Activated B cell treated with CpG ODN at 0.5 μM for 24 hours (primary cell): ENCODE results near the gene ABHD12. TPM values are rescaled to one million over a fixed set of nuclear protein-coding genes. Genes with fewer than 3 reads are reported as not detected.

Experiments used
- ATAC-seq: fragments of 200-7000 bp; cut with Tn5 transposase; one replicate; pipeline ENCODE4 v1.10.0; 2021; ENCODE audit warnings: low read depth, mild to moderate bottlenecking, moderate library complexity
- CTCF ChIA-PET: fragments of 350-600 bp; sonication (Branson Sonifier 250); formaldehyde crosslinking; loops from one replicate; lab custom pipeline; 2021; ENCODE audit warnings: antibody characterized with exemption; lab: Charles Lee
- POLR2A ChIA-PET: fragments of 350-600 bp; sonication (Branson Sonifier 250); formaldehyde crosslinking; loops from one replicate; lab custom pipeline; 2021; ENCODE audit warnings: antibody characterized with exemption; lab: Charles Lee
- DNase-seq: peaks from one replicate; pipeline ENCODE4 v3.0.0; 2022
- H3K27ac Mint-ChIP-seq: one replicate; pipeline ENCODE4 v1.8.0; 2020; ENCODE audit warnings: mixed read lengths
- H3K27me3 Mint-ChIP-seq: one replicate; pipeline ENCODE4 v1.8.0; 2021; ENCODE audit warnings: mixed read lengths
- H3K36me3 Mint-ChIP-seq: one replicate; pipeline ENCODE4 v1.8.0; 2021; ENCODE audit warnings: low read depth, mixed read lengths
- H3K4me1 Mint-ChIP-seq: one replicate; pipeline ENCODE4 v1.8.0; 2021; ENCODE audit warnings: mixed read lengths
- H3K4me3 Mint-ChIP-seq: one replicate; pipeline ENCODE4 v1.8.0; 2020; ENCODE audit warnings: mild to moderate bottlenecking, mixed read lengths
- H3K9me3 Mint-ChIP-seq: one replicate; pipeline ENCODE4 v1.8.0; 2020; ENCODE audit warnings: mixed read lengths
- CTCF ChIP-seq: fragments of 200-600 bp; IDR thresholded peaks from one replicate; pipeline ENCODE4 v1.8.0; 2022; ENCODE audit warnings: antibody characterized with exemption, mild to moderate bottlenecking
- intact Hi-C: fragments of 100-400 bp; cut with micrococcal nuclease; formaldehyde crosslinking; loops from one replicate; pipeline ENCODE4 v1.15.1; 2024
- total RNA-seq: library from RNA; stranded (reverse); gene quantifications from 2 replicates; pipeline ENCODE4 v1.2.3, GENCODE V29; 2022

The ABHD12 gene
- total RNA-seq, 1 donor from 2014 or later, result 16.3 TPM

DNA sequence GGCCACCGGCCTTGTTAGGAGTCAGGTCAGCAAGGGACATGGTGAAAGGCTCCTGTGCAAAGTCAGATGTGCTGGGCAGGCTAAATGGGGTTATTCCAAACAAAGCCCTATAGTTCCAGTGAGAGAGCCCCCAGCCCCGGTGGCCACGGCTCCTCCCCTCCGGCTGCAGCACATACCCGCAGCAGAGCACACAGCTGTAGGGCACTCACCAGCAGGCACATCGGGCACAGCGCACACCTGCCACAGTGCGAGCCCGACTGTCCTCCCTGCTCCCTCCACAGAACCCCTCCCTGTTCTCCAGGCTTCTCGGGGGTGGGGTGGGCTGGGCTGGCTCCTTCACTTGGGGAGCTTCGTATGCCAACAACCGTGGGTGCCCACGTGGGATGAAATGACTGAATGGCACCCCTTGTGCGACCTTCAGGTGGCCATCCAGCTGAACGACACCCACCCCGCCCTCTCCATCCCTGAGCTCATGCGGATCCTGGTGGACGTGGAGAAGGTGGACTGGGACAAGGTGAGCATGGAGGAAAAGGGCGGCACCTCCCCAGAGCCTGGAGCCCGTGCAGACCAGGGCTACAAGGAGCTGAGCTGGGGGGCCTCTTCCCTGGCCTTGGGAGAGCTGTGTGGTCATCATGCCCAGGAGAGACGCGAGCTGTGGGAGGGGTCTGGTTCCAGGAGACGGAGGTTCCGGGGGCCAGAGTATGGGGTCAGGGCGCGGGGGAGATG is 111.8 kb downstream of the ABHD12 start:
- no peak overlapping the region for H3K27ac Mint-ChIP-seq
- H3K36me3 Mint-ChIP-seq, result peaks cover 62% of the 10 kb centered on the region
- peak; percentile 12 for DNase-seq
- ChIA-PET POLR2A (no interaction called here), CTCF (interaction anchor here (1.1 kb wide), 1 partner anchor 120 kb away, joined by 4 read pairs; no protein-coding TSS in a partner anchor)
- H3K4me3 Mint-ChIP-seq, result no peak overlapping the region
- TF ChIP-seq CTCF, result no peak
- H3K9me3 Mint-ChIP-seq, result no peaks in the 10 kb centered on the region
- intact Hi-C loops, result no loop called here
- ATAC-seq, result no peak
- H3K27me3 Mint-ChIP-seq, result no peaks in the 10 kb centered on the region
- H3K4me1 Mint-ChIP-seq, result peaks cover 27% of the 10 kb centered on the region

GRCh38 chr20:25277941-25278521 is 112.6 kb downstream of the ABHD12 start:
- Mint-ChIP-seq H3K36me3 (peaks cover 61% of the 10 kb centered on the region), H3K4me1 (peaks cover 27% of the 10 kb centered on the region), H3K27me3 (no peaks in the 10 kb centered on the region), H3K4me3 (no peak overlapping the region), H3K9me3 (no peaks in the 10 kb centered on the region), H3K27ac (no peak overlapping the region)
- ChIA-PET CTCF (interaction anchor here (1.2 kb wide), 1 partner anchor 18 kb away, joined by 3 read pairs; no protein-coding TSS in a partner anchor), POLR2A (no interaction called here)
- intact Hi-C loops, result no loop called here
- ATAC-seq (no peak), DNase-seq (peak; percentile 8)
- no peak for TF ChIP-seq CTCF

GRCh38 chr20:25277051-25277801 is 113.4 kb downstream of the ABHD12 start:
- TF ChIP-seq CTCF, result no peak
- H3K4me3 Mint-ChIP-seq, result no peak overlapping the region
- H3K36me3 Mint-ChIP-seq, result peaks cover 61% of the 10 kb centered on the region
- H3K27me3 Mint-ChIP-seq, result no peaks in the 10 kb centered on the region
- ChIA-PET CTCF (interaction anchor here (1.2 kb wide), 1 partner anchor 18 kb away, joined by 3 read pairs; no protein-coding TSS in a partner anchor), POLR2A (no interaction called here)
- no peaks in the 10 kb centered on the region for H3K9me3 Mint-ChIP-seq
- intact Hi-C loops, result no loop called here
- peaks cover 22% of the 10 kb centered on the region for H3K4me1 Mint-ChIP-seq
- DNase-seq, result peak; percentile 13
- H3K27ac Mint-ChIP-seq, result no peak overlapping the region
- ATAC-seq, result no peak

- peaks cover 63% of the 10 kb centered on the region for H3K36me3 Mint-ChIP-seq
- H3K4me1 Mint-ChIP-seq, result peaks cover 15% of the 10 kb centered on the region
- CTCF ChIA-PET, result interaction anchor here (1.2 kb wide), 1 partner anchor 19 kb away, joined by 3 read pairs; no protein-coding TSS in a partner anchor
- POLR2A ChIA-PET, result no interaction called here
- no peak for TF ChIP-seq CTCF
- no peak overlapping the region for H3K4me3 Mint-ChIP-seq
- intact Hi-C loops, result no loop called here
- no peak overlapping the region for H3K27ac Mint-ChIP-seq
- no peaks in the 10 kb centered on the region for H3K9me3 Mint-ChIP-seq
- H3K27me3 Mint-ChIP-seq, result no peaks in the 10 kb centered on the region
- ATAC-seq (no peak), DNase-seq (peak; percentile 12)
Measured at GRCh38 chr20:25276533-25277050, 114.0 kb downstream of the ABHD12 start.
